ENCODE measurements around the gene CLASP1.

GRCh38 chr2:121695171-121695451 lies 45.8 kb upstream of the CLASP1 start:
- TF ChIP-seq EZH2 (IDR thresholded peaks at IDR 0.05; ENCODE audit: insufficient read depth, poor library complexity, severe bottlenecking) (no peak), EZH2phosphoT487 (IDR thresholded peaks at IDR 0.05; ENCODE audit: insufficient read depth, low read depth) (no peak)

Data from GM23248 (cell line).